HG03060 (cell line): Measurements from ENCODE around the gene NUCB2.
"Not testable (repeated sequence)": the region's sequence is repeated elsewhere in the genome, so short reads cannot be mapped to it uniquely, and the experiment has no call there.

Experiments
- ATAC-seq: cut with Tn5 transposase; IDR thresholded peaks from one replicate; pipeline ENCODE4 v1.9.1; 2021; ENCODE audit warnings: low read depth, moderate number of reproducible peaks; ENCODE audit not compliant: unreplicated experiment

NUCB2 gene

DNA sequence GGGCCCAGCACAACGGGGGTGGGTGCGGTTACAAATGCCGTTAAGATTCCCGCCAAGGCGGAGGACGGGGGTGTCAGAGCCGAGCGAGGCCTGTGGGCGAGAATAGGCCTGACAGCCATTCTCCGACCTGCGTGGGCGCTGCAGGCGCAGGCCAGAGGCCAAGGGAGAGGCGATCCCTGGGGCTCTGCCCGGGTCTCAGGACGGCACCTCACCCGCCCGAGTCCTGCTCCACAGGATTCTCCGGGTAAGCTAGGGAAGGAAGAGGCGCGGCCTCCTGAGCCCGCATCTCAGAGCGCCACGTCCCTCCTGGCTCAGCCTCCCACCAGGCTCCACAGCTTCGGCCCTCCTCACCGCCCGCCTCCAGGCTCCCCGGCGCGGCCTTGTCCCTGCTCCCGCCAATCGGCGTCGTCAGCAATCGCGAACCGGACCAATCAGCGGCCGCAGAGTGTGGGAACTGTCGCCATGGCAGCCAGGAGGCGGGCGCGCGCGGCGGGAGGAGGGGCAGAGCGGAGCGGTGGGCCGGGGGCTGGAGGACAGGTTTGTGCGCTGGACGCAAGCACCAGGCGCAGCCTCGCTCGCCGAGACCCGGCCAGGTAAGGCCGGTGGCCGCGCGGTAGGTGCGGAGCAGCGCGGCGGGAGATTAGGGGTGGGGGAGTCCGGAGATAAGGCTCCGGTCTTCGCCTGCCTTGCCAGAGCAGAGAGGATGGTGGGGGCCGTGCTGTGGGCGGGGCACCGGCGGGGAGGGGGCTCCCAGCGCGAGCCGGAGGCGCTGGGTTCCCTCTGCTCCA lies at the start of gene NUCB2:
Gene NUCB2 (plus strand): TSS at position 504 of the 788 bp plus-strand sequence. CDS start 18,585 bp downstream, outside the sequence.
- ATAC-seq = peak; percentile 76

DNA sequence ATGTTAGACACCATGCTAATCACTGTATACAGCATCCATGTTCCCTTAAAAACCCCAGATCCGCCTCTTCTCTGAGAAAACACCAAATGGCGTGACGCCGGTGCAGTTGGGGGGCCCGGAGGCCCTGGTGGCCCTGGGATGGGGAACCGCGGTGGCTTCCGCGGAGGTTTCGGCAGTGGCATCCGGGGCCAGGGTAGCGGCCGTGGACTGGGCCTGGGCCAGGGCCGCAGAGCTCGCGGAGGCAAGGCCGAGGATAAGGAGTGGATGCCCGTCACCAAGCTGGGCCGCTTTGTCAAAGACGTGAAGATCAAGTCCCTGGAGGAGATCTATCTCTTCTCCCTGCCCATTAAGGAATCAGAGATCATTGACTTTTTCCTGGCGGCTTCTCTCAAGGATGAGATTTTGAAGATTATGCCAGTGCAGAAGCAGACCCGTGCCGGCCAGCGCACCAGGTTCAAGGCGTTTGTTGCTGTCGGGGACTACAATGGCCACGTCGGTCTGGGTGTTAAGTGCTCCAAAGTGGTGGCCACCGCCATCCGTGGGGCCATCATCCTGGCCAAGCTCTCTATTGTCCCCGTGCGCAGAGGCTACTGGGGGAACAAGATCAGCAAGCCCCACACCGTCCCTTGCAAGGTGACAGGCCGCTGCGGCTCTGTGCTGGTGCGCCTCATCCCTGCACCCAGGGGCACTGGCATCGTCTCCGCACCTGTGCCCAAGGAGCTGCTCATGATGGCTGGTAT lies 48.2 kb upstream of the NUCB2 start:
- ATAC-seq = not testable (repeated sequence)

DNA sequence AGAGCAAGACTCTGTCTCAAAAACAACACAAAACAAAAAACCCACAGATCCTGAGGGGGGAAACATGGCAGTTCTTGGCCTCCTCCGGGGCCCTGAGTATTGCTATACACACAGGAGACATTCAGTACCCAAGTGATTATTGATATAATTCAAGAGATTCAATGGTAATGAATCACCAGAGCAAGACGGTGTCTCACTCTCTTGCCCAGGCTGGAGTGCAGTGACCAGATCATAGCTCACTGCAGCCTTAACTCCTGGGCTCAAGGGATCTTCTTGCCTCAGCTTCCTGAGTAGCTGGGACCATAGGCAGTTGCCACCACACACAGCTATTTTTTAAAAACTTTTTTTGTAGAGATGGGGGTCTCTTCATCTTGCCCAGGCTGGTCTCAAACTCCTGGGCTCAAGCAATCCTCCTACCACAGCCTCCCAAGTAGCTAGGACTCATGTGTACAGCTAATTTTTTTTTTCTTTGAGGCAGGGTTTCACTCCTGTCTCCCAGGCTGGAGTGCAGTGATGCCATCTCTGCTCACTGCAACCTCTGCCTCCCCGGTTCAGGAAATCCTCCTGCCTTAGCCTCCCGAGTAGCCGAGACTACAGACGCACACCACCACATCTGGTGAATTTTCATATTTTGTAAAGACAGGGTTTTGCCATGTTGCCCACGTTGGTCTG lies 46.9 kb upstream of the NUCB2 start:
- ATAC-seq = no peak

DNA sequence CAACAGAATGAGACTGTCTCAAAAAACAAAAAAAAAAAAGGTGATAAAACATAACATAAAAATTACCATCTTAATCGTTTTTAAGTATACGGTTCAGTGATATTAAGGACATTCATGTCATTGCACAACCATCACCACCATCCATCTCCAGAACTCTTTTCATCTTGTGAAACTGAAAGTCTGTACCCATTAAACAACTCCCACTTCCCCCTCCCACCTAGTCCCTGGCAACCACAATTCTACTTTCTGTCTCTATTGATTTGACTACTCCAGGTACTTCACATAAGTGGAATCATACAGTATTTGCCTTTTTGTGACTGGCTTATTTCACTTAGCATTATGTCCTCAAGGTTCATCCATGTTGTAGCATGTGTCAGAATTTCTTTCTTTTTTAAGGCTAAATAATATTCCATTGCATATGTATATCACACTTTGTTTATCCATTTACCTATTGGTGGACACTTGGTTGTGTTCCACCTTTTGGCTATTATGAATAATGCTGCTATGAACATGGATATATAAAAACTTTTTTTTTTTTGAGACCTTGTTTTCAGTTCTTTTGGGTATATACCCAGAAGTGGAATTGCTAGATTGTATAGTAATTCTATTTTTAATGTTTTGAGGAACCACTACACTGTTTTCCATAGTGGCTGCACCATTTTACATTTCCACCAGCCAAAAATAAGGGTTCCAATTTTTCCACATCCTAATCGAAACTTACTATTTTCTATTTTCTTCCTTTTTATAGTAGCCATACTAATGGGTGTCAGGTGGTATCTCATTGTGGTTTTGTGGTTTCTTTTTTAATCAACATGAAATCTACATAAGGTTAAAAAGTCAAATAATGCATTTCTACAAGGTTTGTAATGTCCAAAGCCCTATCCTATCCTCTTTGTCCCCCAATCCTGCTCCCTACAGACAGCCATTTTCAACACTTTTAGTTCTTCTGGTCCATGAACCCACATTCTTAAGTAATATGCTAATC lies 45.4 kb upstream of the NUCB2 start:
- peak; percentile 80 for ATAC-seq

DNA sequence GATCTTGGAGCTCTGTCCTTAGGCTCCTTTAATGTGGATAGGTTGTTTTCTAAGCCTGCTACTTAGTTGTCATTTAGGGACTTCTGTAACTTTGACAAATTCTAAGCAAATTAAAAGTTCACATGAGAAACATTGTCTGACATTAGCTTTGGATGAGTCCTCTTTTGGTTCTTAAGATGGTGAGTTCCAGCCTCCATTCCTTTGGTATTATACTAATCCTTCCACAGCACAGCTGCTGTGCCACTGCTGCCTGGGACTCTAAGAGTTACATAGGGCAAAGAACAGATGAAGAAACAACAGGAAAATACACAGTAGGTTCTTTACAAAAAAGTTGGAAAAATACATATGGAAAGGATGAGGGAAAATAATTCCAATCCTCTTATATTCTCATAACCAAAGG lies 43.4 kb upstream of the NUCB2 start:
- ATAC-seq = no peak

DNA sequence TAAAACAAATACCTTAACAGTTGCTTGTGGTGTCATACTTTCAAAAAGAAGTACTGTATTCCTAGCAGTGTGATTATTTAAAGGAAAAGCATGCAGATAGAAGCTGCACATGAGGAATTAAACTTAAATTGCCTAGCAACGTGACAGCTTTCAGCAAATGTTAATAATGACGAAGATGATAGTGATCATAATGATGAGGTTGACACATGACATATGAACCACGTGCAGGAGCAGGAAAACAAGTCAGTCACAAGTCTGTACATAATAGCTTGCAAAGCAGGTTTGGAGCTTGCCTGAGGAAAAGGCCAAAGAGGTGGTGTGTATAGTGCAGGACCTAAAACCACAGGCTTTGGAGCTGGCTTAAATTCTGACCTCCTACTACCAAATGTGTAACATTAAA lies 38.2 kb upstream of the NUCB2 start:
- no peak for ATAC-seq

DNA sequence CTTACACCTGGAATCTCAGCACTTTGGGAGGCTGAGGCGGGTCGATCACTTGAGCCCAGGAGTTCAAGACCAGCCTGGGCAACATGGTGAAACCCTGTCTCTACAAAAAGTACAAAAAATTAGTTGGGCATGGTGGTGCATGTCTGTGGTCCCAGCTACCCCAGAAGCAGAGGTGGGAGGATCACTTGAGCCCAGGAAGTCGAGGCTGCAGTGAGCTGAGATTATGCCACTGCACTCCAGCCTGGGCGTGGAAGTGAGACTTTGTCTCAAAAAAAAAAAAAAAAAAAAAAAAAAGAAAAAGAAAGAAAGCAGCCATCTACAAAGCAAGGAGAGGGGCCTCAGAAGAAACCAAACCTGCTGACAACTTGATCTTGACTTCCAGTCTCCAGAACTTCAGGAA lies 36.6 kb upstream of the NUCB2 start:
- not testable (repeated sequence) for ATAC-seq

DNA sequence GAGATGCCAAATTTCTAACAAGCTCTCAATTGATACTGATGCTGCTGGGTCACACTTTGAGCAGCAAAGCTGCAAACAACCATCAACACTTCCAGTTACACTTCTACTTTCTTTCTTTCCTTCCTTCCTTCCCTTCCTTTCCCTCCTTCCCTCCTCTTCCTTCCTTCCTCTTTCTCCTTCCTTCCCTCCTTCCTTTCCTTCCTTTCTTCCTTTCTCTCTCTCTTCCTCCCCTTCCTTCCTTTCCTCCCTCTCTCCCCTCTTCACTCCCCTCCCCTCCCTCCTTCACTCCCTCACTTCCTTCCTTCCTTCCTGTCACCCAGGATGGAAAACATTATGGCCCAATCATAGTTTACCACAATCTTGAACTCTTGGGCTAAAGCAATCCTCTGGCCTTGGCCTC lies 35.8 kb upstream of the NUCB2 start:
- ATAC-seq = no peak

DNA sequence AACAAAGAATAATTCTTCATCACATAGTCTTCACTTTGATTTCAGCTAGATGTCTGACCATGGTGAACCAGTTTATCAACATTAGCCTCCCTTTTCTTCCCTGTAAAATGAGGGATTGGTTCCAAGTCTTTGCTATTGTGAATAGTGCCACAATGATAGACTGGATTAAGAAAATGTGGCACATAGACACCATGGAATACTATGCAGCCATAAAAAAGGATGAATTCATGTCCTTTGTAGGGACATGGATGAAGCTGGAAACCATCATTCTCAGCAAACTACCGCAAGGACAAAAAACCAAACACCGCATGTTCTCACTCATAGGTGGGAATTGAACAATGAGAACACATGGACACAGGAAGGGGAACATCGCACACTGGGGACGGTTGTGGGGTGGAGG lies 33.6 kb upstream of the NUCB2 start:
- not testable (repeated sequence) for ATAC-seq

DNA sequence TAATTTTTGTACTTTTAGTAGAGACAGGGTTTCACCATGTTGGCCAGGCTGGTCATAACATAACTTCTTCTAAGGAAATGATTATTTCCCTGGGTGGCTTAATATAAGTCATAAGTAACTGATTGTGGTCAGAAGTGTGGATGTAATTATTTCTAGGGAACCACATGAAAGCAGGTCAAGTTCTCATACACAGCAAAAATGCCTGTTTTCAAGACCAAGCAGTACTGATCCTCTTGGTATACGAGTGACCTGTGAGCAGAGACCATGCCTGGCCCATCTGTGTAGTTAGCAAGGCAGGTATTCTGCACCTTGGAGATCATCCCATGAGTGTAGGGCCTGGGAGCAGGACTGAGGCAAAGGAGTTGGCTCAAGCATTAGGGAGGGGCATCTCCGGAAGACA lies 32.5 kb upstream of the NUCB2 start:
- peak; percentile 70 for ATAC-seq

DNA sequence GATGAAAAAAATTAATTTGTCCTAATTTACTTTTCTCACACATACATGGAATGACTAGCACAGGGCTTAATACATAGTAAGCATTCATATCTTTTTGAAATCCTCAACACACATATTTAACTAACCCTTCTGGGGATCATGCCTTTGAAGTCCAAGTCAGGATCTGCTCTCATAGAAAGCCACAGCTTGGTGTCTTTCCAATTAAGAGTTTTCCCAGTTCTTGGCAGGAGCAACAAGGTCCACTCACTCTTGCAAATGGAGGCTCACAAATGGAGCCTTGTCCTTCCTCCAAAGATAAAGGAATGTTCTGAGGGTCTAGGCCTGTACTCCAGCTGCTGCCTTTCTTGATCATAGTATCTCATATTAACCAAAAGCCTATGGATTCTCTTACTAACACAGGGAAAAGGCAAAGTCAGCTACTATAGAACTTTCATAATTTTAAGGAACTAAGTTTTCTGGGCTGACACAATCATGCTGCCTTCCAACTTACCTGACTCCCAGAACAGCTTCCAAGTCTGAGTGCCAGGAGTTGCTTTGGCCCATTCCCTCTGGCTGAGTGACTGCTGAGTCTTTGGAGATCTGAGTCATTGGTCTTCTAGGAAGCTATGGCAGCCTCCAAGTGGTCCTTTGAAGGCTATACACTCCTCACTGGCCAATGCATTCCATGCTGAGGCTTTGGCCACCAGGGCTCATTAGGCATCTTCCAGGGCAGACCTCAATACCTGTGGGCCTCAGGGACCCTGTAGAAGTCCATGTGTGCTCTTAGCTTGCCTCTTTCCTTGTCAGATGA lies 25.8 kb upstream of the NUCB2 start:
- no peak for ATAC-seq

DNA sequence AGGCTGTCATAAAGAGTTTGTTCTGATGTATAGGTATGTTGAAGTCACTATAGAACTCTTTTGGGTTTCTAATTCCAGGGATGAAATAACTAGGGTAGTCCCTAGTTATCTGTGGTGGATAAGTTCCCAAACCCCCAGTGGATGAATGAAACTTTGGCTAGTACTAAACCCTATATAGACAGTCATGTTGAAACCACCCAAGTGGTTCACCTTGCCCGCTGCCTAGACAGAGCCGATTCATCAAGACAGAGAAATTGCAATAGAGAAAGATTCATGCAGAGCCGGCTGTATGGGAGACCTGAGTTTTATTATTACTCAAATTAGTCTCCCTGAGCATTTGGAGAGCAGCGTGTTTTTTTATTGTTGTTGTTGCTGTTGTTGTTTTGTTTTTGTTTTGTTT lies 23.8 kb upstream of the NUCB2 start:
- no peak for ATAC-seq

DNA sequence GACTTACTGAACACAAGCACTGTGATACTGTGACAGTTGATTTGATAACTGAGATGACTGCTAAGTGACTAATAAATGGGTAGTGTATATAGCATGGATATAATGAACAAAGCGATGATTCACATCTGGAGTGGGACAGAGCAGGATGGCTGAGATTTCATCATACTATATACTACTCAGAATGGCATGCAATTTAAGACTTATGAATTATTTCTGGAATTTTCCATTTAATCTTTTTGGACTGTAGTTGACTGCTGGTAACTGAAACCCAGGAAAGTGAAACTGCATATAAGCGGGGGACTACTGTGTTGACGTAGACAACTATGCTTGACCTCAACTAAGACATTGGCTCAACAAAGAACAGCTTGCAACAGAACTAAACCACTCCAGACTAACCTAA lies 20.0 kb upstream of the NUCB2 start:
- no peak for ATAC-seq

DNA sequence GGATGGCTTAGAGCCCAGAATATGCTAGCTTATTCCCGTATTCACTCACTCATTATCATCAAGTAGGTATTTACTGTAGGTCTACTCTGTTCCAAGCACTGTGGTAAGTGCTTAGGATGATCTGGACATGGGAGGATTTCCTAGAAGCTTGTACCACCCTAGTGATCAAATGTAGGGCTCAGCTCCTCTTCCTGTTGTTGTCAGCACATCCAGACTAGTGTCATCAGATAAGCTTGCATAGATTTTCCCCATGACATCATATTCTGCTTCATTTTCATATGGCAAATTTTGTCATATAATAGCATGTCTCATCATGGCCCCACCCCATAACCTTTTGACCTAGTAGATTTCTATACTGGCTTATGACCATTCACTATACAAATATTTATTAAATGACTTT lies 19.3 kb upstream of the NUCB2 start:
- no peak for ATAC-seq

DNA sequence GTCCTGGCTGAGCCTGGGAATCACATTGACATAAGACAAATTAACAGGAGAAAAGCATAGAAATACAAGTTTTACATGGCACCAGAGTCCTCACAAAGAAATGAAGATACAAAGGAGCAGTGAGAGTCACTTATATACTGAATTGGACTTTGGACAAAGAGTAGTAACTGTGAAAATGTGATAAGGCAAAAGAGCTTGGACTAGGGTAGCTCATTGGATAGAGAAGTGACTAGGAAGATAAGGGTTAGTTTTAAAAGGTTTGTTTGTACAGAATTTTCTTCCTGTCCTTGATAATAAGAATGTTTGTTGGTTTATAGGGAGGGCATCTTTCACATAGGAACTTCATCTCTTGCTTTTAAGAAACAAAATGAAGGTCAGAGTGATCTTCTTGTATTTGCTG lies 17.9 kb upstream of the NUCB2 start:
- ATAC-seq = no peak

DNA sequence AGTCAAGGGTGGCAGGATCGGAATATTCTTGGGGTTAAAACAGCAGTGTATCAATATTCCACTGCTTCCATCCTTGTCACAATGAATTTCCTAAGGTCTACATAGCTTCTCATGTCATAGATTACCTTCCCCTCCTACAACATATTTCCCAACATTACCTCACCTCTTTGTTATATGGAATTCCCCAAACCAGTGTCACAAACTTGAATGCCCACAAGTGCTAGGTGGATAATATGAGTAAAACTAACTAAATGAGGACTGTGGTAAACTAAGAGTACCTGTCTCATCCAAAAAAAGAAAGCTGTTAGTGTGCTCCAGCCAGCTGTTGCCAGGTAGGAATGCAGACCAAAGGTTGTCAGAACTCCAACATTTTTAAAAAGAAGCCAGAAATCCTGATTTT lies 17.0 kb upstream of the NUCB2 start:
- ATAC-seq = no peak

DNA sequence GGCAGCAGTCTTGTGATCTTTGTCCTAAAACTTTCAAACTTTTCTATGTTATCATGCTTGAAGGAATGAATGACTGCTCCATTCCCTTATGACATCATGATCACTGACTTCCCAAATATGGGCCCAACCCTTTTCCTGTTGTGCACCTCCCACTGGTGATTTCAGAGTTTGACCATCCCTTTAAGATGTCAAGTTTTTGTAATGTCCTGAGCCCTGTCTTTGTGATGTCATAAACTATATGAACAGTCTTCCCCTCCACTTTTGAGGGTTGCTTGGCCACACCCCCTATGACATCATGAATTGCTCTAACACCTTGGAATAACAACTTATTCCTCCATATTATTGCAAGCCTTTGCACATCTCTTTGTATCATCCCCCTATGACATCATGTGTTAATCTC lies 16.5 kb upstream of the NUCB2 start:
- no peak for ATAC-seq

DNA sequence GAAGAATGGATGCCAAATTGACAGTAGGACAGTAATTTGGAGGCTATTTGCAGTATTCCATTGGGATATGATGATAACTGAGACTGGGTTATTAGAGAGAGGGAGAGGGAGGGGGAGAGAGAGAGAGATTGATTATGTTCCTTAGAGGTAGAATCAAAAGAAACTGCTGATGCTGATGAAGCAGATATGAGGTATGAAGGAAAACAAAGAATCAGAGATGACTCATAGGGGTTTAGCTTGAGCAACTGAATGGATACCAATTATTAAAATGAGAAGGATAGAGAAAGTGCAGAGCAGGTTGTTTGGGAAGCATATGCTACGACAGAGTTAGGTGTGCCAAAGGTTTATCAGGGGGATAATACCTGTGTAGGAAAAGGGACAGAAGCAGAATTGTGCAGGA lies 12.8 kb upstream of the NUCB2 start:
- no peak for ATAC-seq

DNA sequence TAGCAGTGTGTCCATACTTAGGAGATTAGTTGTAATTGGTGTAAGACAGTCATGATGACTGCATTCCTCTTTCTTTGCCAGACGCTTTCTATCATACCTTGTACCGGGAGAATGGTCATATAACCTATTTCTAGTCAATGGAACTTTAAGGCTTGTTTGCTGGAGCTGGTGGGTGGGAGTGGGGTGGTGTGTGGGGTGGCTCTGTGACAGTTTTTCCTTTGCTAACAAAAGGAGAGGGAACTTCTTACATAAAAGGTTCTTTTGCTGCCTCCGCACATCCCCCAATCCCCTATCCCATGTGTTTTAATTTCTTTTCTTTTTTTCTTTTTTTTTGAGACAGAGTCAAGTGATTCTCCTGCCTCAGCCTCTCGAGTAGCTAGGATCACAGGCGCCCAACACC lies 9.8 kb upstream of the NUCB2 start:
- ATAC-seq = no peak

DNA sequence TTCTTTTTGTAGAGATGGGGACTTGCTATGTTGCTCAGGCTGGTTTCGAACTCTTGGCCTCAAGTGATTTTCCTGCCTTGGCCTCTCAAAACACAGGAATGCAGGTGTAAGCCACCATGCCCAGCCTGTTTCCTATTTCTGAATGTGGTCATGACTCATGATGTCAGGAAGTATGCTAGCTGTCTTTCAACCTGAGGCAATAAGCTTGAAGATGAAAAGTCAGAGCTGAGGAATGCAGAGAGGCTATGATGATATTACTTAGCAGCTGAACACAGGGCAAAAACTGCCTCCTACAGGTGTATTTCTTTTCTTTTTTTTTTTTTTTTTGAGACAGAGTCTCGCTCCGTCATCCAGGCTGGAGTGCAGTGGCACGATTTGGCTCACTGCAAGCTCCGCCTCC lies 9.0 kb upstream of the NUCB2 start:
- ATAC-seq = no peak
